Tibial nerve (tissue), 4 donors: ENCODE data around the gene MPDU1. TPM values are rescaled to one million over a fixed set of nuclear protein-coding genes. Genes with fewer than 3 reads are reported as not detected.

Source experiments
- DNase-seq, 2 donors: peaks; one replicate each; pipeline ENCODE4 v3.0.0-alpha.2; 2019; ENCODE audit warnings: low spot score in 2 of 2
- H3K27ac ChIP-seq, 4 donors: fragments of 200-600 bp; sonication (generic) in 3 of 4; one replicate each; pipeline ENCODE4 v1.5.1; 2017 to 2019; ENCODE audit warnings: mild to moderate bottlenecking in 1 of 4
- H3K27me3 ChIP-seq, 2 donors: fragments of 200-600 bp; sonication (generic) in 1 of 2; one replicate each; pipeline versions ENCODE4 v1.5.1 to v1.6.0; 2017 to 2019
- H3K36me3 ChIP-seq, 3 donors: fragments of 200-600 bp; sonication (generic); one replicate each; pipeline ENCODE4 v1.5.1; 2018 to 2019
- H3K4me1 ChIP-seq, 4 donors: fragments of 200-600 bp; sonication (generic) in 3 of 4; one replicate each; pipeline ENCODE4 v1.5.1; 2017 to 2019
- H3K4me3 ChIP-seq, 4 donors: fragments of 200-600 bp; sonication (generic) in 3 of 4; one replicate each; pipeline ENCODE4 v1.5.1; 2017 to 2019; ENCODE audit warnings: mild to moderate bottlenecking in 1 of 4, moderate library complexity in 1 of 4
- H3K9me3 ChIP-seq, 4 donors: fragments of 200-600 bp; sonication (generic) in 3 of 4; one replicate each; pipeline ENCODE4 v1.5.1; 2017 to 2019
- EP300 ChIP-seq, 2 donors: sonication (generic); formaldehyde crosslinking; IDR thresholded peaks; one replicate each; pipeline ENCODE4 v1.6.1; 2017; ENCODE audit warnings: antibody characterized with exemption in 2 of 2, mild to moderate bottlenecking in 1 of 2
- POLR2A ChIP-seq, 2 donors: fragments of 450-650 bp; IDR thresholded peaks; one replicate each; pipeline ENCODE4 v1.6.1; 2017; ENCODE audit warnings: antibody characterized with exemption in 2 of 2, mild to moderate bottlenecking in 2 of 2, moderate library complexity in 2 of 2
- WGBS, 2 donors: methylation state at CpG; one replicate each; pipeline ENCODE4 v1.1.5; 2018; 5-methylcytosine and 5-hydroxymethylcytosine counted together
- total RNA-seq, 4 donors: library from RNA; depleted of rRNA; stranded (reverse); fragments of >200 nt; gene quantifications; one replicate each; pipeline ENCODE4 v1.1.0, GENCODE V29; 2016
- TF ChIP-seq, protein P1 (sequence below), 5 experiments: fragments of 200-600 bp in 3 of 5; fragments of 450-650 bp in 2 of 5; sonication (generic) in 3 of 5; IDR thresholded peaks; one replicate each; pipeline ENCODE4 v1.5.1; 2016 to 2019; ENCODE audit warnings: antibody characterized with exemption in 5 of 5, mild to moderate bottlenecking in 3 of 5, moderate library complexity in 2 of 5

MPDU1 gene
- total RNA-seq, 4 donors from 2014 or later = 58.3 to 102 (median 66.2) TPM

DNA sequence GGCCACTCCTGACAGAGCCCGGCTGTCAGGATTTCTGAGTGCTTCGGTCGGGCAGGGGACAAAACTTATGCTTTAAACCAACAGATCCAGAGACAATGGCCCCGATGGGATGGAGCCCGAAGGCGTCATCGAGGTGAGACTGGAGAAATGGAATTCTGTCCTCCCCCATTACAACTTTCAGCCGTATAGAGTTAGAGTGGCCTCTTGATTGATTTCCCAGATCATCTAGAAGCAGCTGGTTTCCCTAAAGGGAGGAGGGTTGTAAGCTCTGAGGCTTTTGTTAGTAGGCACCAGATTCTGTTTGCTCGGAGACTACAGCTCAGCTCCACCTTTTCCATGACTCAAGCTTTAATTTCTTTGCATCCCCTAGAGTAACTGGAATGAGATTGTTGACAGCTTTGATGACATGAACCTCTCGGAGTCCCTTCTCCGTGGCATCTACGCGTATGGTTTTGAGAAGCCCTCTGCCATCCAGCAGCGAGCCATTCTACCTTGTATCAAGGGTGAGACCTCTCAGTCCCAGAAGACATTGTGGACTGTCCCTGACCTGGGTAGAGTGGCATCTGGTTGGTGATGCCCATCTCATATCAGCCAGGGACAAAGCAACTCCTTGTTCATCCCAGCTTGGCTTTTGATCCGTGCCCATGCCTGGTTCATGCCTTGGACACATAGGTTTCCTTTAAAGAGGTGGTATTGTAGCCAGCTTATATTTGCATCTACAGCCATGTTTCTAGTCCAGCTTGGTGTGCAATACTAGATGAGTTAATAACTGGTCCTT, 9.3 kb upstream of the MPDU1 start:
- H3K36me3 ChIP-seq = peaks cover 4 to 76% (median 34%) of the 10 kb centered on the region in 3 donors
- no peaks in the 10 kb centered on the region for H3K27me3 ChIP-seq
- peak overlapping the region; percentile 98 to 100 (median 100) for H3K27ac ChIP-seq
- TF ChIP-seq, protein P1, sequence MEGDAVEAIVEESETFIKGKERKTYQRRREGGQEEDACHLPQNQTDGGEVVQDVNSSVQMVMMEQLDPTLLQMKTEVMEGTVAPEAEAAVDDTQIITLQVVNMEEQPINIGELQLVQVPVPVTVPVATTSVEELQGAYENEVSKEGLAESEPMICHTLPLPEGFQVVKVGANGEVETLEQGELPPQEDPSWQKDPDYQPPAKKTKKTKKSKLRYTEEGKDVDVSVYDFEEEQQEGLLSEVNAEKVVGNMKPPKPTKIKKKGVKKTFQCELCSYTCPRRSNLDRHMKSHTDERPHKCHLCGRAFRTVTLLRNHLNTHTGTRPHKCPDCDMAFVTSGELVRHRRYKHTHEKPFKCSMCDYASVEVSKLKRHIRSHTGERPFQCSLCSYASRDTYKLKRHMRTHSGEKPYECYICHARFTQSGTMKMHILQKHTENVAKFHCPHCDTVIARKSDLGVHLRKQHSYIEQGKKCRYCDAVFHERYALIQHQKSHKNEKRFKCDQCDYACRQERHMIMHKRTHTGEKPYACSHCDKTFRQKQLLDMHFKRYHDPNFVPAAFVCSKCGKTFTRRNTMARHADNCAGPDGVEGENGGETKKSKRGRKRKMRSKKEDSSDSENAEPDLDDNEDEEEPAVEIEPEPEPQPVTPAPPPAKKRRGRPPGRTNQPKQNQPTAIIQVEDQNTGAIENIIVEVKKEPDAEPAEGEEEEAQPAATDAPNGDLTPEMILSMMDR (IDR thresholded peaks at IDR 0.05) = no peak
- no peak for TF ChIP-seq POLR2A (IDR thresholded peaks at IDR 0.05)
- TF ChIP-seq EP300 (IDR thresholded peaks at IDR 0.05) = no peak
- WGBS, 2 donors = 14 to 21% methylated on average over 14 of the region's 15 CpGs
- H3K4me3 ChIP-seq = peak overlapping the region; percentile 96 to 98 (median 97)
- no peaks in the 10 kb centered on the region for H3K9me3 ChIP-seq
- peaks cover 0 to 66% (median 32%) of the 10 kb centered on the region in 4 donors for H3K4me1 ChIP-seq
- DNase-seq = no peak

DNA sequence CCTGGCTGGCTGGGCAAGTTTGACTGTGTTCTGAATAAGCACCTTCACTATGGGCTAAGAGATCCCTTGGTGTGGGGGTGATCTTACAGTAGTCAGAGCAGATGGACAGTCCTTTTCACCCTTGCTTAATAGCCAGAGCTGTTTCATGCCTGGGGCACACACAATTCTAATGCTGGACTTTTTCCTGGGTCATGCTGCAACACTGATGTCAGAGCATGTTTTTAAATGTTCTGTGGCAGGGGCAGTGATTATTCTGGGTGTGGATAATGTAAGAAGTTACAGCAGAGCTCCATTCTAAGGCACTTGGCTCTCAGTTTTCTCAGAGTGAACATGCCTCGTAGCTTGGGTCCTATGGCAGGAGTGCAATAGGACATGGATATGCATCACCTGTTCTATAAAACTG, 8.2 kb upstream of the MPDU1 start:
- H3K36me3 ChIP-seq = peaks cover 4 to 72% (median 29%) of the 10 kb centered on the region in 3 donors
- TF ChIP-seq, protein P1 (IDR thresholded peaks at IDR 0.05) = no peak
- TF ChIP-seq POLR2A (IDR thresholded peaks at IDR 0.05) = no peak
- no peak for TF ChIP-seq EP300 (IDR thresholded peaks at IDR 0.05)
- DNase-seq = no peak
- H3K4me1 ChIP-seq = peaks cover 0 to 77% (median 42%) of the 10 kb centered on the region in 4 donors
- H3K4me3 ChIP-seq = no peak overlapping the region
- H3K9me3 ChIP-seq = no peaks in the 10 kb centered on the region
- H3K27ac ChIP-seq = peak overlapping the region in 2 of 4 donors; percentile 48 to 55
- WGBS, 2 donors = 86 to 100% methylated on average over 1 of the region's 1 CpG
- H3K27me3 ChIP-seq = no peaks in the 10 kb centered on the region

DNA sequence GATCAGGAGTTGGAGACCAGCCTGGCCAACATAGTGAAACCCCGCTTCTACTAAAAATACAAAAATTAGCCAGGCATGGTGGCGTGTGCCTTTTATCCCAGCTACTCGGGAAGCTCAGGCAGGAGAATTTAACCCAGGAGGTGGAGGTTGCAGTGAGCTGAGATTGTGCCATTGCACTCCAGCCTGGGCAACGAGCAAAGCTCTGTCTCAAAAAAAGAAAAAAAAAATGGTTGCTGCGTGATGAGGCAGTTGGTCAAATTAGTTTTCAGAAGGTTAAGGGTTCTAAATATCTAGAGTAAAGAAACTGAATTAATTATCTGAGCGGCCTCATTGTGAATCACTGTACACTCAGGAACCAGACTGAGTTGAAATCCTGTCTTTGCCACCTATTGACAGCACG, 7.7 kb upstream of the MPDU1 start:
- TF ChIP-seq POLR2A (IDR thresholded peaks at IDR 0.05) (no peak), EP300 (IDR thresholded peaks at IDR 0.05) (no peak)
- TF ChIP-seq, protein P1 (IDR thresholded peaks at IDR 0.05) = no peak
- WGBS, 2 donors = 67 to 70% methylated on average over 7 of the region's 7 CpGs
- peaks cover 4 to 72% (median 27%) of the 10 kb centered on the region in 3 donors for H3K36me3 ChIP-seq
- DNase-seq = no peak
- peaks cover 0 to 81% (median 45%) of the 10 kb centered on the region in 4 donors for H3K4me1 ChIP-seq
- H3K4me3 ChIP-seq = no peak overlapping the region
- peak overlapping the region in 2 of 4 donors; percentile 48 to 55 for H3K27ac ChIP-seq
- no peaks in the 10 kb centered on the region for H3K9me3 ChIP-seq
- H3K27me3 ChIP-seq = no peaks in the 10 kb centered on the region

DNA sequence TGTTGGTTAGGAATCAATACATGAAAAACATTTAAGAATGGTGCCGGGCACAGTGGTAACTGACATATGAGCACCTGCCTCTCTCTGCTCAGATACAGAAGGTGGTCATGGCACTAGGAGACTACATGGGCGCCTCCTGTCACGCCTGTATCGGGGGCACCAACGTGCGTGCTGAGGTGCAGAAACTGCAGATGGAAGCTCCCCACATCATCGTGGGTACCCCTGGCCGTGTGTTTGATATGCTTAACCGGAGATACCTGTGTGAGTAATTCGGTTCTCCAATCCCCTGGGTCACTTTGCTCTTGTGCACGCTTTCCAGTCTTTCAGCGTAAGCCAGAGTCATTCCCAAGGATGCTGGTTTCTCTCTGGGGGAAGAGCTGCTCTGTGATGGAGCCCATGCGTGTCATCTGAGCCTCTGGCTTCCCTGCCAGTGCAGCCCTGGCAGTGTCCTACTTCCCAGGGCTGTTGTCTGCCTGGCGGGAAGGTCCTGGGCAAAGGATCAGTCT, 7.2 kb upstream of the MPDU1 start:
- no peaks in the 10 kb centered on the region for H3K9me3 ChIP-seq
- peaks cover 4 to 73% (median 27%) of the 10 kb centered on the region in 3 donors for H3K36me3 ChIP-seq
- no peak for DNase-seq
- H3K27me3 ChIP-seq = no peaks in the 10 kb centered on the region
- TF ChIP-seq EP300 (IDR thresholded peaks at IDR 0.05) (no peak), POLR2A (IDR thresholded peaks at IDR 0.05) (no peak)
- TF ChIP-seq, protein P1 (IDR thresholded peaks at IDR 0.05) = no peak
- H3K4me1 ChIP-seq = peaks cover 0 to 81% (median 48%) of the 10 kb centered on the region in 4 donors
- H3K4me3 ChIP-seq = no peak overlapping the region
- H3K27ac ChIP-seq = no peak overlapping the region
- WGBS, 2 donors = 80% methylated on average over 14 of the region's 14 CpGs
